ENCODE measurements around the gene OTOP2. TPM values are rescaled to one million over a fixed set of nuclear protein-coding genes. Genes with fewer than 3 reads are reported as not detected.
"Not testable (repeated sequence)": the region's sequence is repeated elsewhere in the genome, so short reads cannot be mapped to it uniquely, and the experiment has no call there.

The OTOP2 gene
- total RNA-seq, 2 donors from 2014 or later: not detected

DNA sequence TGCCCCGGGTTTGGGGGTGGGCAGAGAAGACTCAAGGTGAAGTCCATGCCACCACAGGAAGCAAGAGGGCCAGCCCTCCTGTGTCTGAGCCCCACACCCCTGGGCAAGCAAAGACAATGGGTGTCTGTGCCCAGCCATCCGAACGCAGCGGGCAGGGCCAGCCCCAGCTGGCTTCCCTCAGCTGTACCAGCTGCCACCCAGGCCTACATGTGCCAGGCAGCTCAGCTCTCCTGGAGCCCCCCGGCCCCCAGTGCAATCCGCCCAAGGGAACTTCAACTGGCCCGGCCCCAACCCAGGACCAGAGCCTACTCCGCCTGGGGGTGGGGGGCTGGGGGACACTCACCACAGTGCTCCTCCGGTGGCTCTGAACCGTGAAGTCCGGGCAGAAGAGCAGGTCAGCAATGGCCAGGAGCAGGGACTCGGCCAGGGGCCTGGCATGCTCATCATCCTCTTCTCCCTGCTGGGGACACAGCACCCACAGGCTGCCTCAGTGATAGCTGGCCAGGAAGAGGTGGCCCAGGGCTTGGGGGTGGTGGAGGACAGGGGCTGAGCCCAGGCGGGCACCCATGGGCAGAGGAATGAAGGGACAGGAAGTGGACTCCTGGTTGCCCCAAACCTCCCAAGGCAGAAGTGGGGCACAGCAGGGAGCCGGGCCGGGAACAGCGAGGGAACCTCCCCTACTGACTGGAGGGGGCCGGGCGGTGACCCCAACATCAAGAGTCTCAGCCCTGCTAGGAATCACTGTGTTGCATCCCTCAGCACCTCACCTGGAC is 38.7 kb downstream of the OTOP2 start:
- intact Hi-C loops (cut with DNase I): loop anchor here (5.0 to 10.0 kb wide), 4 partner anchors 49 to 242 kb away; partner anchors contain the start of genes MRPL58 (in 2 of the 2) and NUP85 (in 1 of the 2)
- no peak for ATAC-seq
- DNase-seq: no peak

DNA sequence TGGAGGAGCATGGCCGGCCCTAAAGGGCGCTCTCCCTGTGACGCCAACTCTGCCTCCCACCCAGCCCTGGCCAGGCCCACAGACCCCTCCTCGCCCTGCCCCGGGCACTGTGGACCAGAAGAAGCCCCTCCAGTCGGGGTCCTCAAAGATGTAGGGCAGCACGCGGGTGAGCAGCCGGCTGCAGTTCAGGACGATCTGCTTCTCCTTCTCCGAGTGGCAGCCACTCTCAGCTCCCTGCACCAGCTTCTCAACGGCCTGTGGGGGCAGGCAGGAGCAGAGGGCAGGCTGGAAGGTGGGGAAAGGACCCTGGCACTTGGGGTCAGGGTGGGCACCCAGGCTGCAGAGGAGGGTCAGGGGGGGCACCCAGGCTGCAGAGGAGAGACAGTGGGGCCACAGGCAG is 39.6 kb downstream of the OTOP2 start:
- ATAC-seq (no peak), DNase-seq (no peak)
- intact Hi-C loops (cut with DNase I): loop anchor here (5.0 to 10.0 kb wide), 4 partner anchors 49 to 241 kb away; partner anchors contain the start of genes MRPL58 (in 2 of the 2) and NUP85 (in 1 of the 2)

DNA sequence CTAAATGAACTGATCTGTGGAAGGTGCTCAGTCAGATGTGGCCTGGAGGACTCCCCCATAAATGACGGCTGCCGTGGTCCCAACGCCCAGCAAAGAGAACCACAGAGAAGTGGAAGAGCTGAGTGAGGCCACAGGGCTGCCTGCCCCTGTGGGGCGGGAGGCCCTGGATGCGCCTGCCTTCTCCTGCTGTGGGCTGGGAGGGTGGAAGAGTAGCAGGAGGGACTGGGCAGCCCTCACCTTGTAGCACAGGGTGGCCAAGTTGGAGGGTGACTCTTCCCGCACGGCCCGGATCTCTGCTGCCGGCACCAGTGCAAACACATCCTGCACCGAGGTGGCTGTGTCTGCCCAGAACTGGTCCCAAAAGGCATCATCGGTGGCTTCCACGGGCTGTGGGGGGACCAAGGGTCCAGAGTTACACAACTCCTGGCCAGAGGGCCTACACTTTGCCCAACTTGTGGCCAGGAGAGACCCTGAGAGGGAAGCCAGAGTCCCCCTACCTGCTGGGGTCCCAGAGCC is 40.2 kb downstream of the OTOP2 start:
- ATAC-seq: no peak
- intact Hi-C loops (cut with DNase I): loop anchor here (5.0 to 10.0 kb wide), 4 partner anchors 48 to 240 kb away; partner anchors contain the start of genes MRPL58 (in 2 of the 2) and NUP85 (in 1 of the 2)
- no peak for DNase-seq

DNA sequence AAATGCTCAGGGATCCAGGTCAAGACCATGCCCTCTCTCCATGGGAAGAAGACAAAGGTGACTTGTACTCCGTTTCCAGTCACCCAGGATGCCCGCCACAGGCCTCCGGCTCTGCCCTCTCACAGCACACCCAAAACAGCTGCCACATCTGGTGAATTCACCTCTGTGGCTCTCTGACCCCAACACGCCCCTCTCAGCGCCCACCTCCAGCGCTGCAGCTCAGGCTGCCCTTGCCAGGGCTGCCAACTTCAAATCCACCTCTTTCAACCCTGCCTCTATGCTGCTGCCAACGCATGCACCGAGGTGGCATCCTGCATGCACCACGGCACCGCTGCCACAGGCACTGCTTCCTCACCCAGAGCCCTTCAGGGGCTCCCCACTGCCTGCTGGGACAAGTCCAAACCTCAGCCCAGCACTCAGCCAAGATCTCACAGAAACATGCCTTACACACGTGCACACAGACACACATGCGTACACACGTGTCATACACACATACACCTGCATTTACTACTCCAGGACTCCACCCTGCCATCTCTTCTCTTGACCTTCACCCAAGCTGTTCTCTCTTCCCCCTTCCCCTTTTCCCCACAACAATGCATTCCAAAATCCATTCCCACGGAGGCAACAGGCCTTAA is 41.0 kb downstream of the OTOP2 start:
- DNase-seq (no peak), ATAC-seq (no peak)
- intact Hi-C loops (cut with DNase I): loop anchor here (5.0 to 10.0 kb wide), 4 partner anchors 47 to 240 kb away; partner anchors contain the start of genes MRPL58 (in 2 of the 2) and NUP85 (in 1 of the 2)

DNA sequence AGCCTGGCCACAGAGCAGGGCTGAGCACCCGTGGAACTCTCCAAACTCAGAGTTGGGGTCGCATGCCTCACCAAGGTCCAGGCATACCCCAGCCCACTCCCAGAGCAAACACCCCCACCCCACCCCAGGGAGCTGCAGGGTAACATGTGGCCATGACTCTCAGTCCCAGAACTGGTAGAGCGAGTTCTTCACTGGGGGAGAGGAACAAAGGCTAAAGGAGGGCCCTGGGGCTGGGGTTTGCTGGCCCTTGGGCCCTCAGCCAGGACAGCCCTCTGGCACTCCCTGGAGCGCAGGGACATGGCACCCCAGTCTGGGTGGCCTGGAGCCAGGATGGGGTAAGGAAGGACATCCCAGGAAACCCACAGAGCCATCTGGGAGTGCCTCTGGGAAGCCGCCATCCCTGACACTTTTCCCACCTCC is 44.3 kb downstream of the OTOP2 start:
- intact Hi-C loops (cut with DNase I): loop anchor here in 1 of 2 donors (10.0 kb wide), 2 partner anchors 46 to 236 kb away; partner anchors contain the start of genes MRPL58 and NUP85
- ATAC-seq (no peak), DNase-seq (no peak)

DNA sequence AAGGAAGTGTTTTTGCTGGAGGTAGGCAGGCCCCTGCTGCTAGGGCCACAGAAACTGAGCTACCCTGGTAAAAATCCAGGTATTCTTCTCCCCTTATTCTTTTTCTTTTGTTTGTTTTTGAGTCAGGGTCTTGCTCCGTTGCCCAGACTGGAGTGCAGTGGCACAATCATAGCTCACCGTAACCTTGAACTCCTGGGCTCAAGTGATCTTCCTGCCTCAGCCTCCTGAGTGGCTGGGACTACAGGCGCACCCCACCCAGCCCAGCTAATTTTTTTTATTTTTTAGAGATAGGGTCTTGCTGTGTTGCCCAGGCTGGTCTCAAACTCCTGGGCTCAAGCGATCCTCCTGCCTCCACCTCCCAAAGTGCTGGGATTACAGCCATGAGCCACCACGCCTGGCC is 45.4 kb downstream of the OTOP2 start:
- DNase-seq, ATAC-seq: not testable (repeated sequence)
- intact Hi-C loops (cut with DNase I): loop anchor here in 1 of 2 donors (10.0 kb wide), 2 partner anchors 45 to 235 kb away; partner anchors contain the start of genes MRPL58 and NUP85

DNA sequence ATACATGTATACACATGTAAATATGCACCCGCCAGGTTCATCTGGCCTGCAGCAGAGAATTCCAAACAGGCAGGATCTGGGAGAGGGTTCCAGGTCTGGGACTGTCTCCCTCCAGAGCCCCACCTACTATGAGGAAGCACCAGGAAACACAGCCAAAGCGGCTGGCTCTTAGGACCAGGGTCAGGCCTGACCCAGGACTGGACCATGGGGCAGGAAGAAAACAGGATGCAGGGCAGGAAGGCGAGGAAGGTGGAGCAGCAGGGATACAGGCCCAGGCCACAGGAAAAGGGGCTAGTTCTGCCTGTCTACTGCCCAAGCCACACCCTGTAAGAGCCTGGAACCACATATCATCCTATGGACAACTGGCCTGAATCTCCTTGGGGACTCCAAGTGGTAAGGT is 46.3 kb downstream of the OTOP2 start:
- ATAC-seq: peak in 1 of 2 donors; percentile 32
- intact Hi-C loops (cut with DNase I): no loop called here
- no peak for DNase-seq

DNA sequence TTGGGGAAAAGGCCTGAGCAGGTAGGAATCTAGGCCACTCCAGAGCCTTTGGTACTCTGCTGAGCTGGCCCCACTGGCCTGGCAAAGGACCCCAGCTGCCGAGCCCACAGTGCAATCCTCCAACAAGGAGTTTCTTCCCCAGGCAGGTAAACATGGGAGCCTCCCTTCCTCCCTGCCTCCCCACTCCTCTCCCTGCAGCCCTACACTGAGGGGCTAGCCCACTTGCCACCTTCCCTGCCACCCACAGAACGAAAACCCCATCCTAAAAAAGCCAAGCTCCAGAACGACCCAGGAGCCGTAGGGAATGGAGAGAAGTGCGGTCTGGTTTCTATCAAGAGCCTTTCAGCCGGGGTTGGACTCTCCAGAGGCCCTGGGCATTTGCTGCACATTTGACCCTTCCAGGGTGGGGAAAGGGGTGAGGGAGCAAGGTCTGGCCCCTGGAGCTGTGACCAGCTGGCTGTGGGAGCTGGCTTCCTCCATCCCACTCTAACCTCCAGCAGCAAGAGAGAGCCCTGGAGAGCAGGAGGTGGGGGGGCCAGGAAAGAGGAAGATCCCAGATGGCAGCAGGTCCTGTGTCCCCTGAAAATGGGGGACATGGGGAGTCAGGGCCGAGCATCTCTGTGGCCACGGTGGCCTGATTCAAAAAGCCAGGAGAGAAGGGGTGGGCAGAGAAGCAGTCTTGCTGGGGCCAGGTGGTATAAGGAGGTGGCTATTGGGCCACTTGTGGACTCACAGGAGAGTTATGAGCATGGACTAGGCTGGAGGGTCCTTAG is 47.2 kb downstream of the OTOP2 start:
- ATAC-seq (no peak), DNase-seq (no peak)
- intact Hi-C loops (cut with DNase I): no loop called here

DNA sequence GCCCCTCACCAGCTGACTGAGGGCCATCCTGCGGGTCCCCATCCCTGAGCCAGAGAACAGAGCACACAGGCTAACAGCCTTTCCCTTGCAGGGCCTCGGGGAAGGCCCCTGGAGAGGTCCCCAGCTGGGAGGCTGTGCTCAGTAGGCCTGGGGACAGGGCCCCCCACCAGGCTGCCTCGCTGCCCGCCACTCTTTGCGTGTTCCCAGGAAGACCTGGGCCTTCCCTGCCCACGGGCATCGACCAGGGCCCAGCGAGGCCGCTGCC is 47.7 kb downstream of the OTOP2 start:
- ATAC-seq: no peak
- intact Hi-C loops (cut with DNase I): no loop called here

DNA sequence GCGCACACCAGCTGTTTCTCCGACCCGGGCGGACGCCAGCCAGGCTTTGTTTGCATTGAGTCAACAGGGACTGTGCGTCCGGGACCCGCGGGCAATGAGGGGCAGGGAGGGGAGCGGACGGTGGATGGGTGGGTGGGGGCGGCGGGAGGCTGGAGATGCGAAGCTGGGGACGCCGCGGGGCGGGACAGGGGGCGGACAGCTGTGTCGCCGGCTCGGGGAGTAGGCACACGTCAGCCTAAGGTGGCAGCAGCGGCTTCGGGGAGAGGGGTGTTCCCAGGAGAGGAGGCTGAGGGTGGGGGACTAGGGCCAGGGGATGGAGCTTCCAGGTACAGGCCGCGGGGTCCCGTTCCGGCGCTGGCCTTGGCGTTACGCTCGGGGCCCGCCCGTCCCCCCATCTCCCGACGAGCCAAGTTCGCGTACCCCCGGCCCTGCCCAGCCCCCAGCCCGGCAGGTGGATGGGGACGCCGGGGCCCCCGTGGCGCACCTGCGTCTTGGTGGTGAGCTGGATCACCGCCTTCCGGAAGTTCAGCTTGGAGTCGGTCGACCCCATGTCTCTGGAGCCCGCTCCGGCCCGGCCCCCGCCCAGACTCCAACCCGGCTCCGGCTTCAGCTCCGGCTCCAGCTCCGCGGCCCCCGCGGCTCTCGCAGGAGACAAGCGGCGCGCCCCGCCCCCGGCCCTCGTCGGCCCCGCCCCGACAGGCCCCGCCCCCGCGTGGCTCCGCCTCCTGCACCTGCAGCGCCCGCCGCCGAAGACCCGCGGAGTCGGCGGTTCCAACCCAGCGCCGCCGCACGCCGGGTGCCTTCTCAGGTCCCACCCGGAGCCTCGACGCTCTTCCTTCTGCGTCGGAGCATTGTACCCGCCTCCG is 48.3 kb downstream of the OTOP2 start, which contains the start of gene HID1:
TSS of gene HID1 (minus strand) at position 653 of the 866 bp plus-strand sequence. CDS start at position 550, 103 bp downstream.
- peak; percentile 88 to 92 for ATAC-seq
- peak; percentile 74 for DNase-seq
- intact Hi-C loops (cut with DNase I): no loop called here

More for the DNA sequence above, 47.7 kb downstream of the OTOP2 start:
- no peak for DNase-seq

DNA sequence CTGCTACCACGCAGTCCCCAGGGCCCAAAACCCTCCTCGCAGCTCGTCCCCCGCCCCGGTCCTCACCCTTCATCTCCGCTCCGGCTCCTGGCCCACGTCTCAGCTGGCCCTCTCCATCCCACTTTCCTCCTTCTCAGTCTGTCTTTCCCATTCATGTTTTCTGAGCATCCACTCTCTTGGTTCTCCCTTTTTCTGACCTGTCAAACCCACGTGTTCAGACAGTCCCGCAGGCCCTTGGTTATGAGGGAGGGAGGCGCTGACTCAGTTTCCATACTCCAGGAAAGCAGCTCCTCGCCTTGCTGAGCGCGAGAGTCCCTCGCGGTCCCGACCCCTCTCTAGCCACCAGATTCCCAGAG is 48.9 kb downstream of the OTOP2 start:
- DNase-seq (no peak), ATAC-seq (peak in 1 of 2 donors; percentile 23)
- intact Hi-C loops (cut with DNase I): no loop called here

DNA sequence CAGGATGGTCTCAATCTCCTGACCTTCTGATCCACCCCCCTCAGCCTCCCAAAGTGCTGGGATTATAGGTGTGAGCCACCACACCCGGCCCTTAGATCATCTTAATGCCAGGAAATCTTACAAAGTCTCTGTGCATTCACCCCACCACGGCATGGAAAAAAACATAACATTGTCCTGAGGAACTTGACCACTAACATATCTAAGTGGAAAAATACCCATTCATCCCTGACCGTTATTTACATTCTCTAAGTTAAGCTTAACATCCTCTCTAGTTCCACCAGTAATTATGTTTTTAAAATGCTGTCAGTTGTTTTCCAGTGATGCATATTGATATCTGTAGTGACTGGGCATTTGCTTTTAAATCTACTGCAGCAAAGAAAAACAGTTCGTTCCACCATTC is 51.9 kb downstream of the OTOP2 start:
- DNase-seq: no peak
- ATAC-seq: no peak
- intact Hi-C loops (cut with DNase I): no loop called here

DNA sequence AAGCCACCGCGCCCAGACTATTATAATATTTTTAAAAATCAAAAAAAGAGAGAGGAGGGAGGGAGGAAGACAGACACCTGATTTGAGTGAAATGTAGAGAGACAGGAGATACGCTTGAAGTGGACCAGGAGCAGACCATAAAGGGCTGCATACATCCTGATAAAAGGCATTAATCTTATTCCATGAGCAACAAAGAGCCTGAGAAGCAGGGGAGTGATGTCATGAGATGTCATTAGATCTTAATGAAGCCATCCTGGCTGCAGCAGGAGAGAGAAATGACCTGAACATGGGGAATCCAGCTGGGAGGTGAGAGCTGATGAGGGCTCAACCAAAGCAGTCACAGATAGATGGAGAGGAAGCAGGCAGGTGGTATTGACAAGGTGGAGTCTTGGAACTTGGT is 53.7 kb downstream of the OTOP2 start:
- intact Hi-C loops (cut with DNase I): no loop called here
- ATAC-seq: no peak
- DNase-seq: no peak

DNA sequence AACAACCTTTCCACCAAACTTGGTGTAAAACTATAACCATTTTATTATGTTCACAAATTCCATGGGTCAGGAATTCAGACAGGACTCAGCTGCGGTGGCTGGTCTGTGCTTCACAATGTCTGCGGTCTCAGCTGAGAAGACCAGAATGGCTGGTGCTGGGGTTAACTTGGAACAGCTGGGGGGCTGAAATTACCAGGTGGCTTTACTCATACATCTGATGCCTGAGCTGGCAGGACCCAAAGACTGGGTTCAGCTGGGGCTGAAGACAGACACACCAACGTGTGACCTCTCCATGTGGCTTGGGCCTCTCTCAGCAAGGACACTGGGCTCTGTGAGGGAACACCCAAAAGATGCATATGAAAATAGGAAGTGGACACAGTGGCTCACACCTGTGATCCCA is 54.2 kb downstream of the OTOP2 start:
- DNase-seq: no peak
- ATAC-seq: no peak
- intact Hi-C loops (cut with DNase I): no loop called here

DNA sequence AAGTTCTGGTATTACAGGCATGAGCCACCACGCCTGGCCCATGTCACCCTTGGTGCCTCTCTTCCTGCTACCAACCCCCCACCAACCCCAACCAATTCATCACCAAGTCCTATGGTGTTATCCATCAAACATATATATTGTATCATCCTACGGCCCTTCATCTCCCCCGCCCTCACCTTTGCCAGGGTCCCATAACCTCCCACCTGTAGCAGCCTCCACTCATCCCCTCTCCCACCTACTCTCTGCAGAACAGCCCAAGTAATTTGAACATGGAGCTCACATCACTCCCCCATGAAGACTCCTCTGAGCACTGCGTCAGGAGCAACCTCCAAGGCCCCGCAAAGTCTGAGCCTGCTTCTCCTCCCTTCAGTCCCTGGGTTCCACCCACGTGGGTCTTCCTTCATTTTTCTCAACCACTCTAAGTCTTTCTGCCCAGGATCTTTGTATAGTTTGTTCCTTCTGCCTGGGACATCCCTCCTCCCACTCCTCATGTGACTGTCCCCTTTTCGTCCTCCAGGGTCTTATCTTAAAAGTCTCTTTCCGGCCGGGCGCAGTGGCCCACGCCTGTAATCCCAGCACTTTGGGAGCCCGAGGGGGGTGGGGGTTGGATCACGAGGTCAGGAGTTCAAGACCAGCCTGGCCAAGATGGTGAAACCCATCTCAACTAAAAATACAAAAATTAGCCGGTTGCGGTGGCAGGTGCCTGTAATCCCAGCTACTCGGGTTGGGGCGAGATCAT is 55.5 kb downstream of the OTOP2 start:
- intact Hi-C loops (cut with DNase I): loop anchor here in 1 of 2 donors (5.0 kb wide), 1 partner anchor 53 kb away; no protein-coding TSS in a partner anchor
- DNase-seq (no peak), ATAC-seq (no peak)

DNA sequence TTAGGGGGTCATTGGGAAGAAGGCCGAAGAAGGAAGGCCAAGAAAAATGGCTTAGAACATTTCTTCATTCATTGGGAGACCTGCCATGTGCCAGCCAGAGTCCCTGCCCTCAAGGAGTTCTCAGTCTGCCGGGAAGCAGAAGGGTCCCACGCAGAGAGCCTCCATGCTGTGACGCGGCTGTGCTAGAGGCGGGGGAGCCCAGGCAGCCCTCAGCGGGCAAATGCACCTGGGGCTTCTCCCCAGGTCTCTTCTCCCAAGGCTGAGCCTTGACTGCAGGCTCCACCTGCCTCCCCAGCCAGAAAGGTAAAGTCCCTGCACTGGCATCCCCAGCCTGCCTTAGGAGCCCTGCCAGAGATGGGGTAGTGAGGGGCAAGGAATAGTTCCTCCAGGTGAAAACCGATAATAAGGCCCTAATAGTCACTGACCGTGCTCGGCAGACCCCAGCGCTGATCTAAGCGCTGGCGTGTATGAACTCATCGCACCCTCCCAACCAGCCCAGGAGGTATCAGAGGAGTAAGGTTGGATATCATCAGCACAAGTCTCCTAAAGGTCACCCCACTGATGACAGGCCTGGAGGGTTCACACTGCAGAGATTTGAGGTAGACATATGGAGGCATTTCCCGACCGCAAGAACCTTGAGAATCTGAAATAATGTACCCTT is 57.4 kb downstream of the OTOP2 start:
- ATAC-seq: peak in 1 of 2 donors; percentile 13
- intact Hi-C loops (cut with DNase I): loop anchor here in 1 of 2 donors (5.0 kb wide), 1 partner anchor 51 kb away; no protein-coding TSS in a partner anchor

More for the DNA sequence above, 57.4 kb downstream of the OTOP2 start:
- DNase-seq: no peak
